OCI-LY3 (cell line): ENCODE results near the gene COLQ.
A peak's percentile ranks its signal among the peaks of the same experiment; 100 is the strongest.

ENCODE experiments used
- H2AFZ ChIP-seq: fragments of 200-600, 300-600 bp; shearing (Covaris generic); 2 replicates; pipeline ENCODE4 v1.6.0; 2014; ENCODE audit warnings: antibody characterized with exemption, low read depth, low read length
- H3K27ac ChIP-seq: fragments of 200-600, 300-600 bp; sonication (generic); 2 replicates; pipeline ENCODE4 v1.5.1; 2014; ENCODE audit warnings: mild to moderate bottlenecking, low read length, moderate library complexity, mixed read lengths
- H3K27me3 ChIP-seq: fragments of 200-600, 300-600 bp; sonication (generic); 2 replicates; pipeline ENCODE4 v1.6.1; 2014; ENCODE audit warnings: low read depth, low read length, mixed read lengths
- H3K36me3 ChIP-seq: fragments of 200-600, 300-600 bp; sonication (generic); replicated peaks from 2 replicates; pipeline ENCODE3; 2014; ENCODE audit warnings: low read depth, low read length, mixed read lengths
- H3K4me1 ChIP-seq: fragments of 300-600, 200-600 bp; sonication (generic); 2 replicates; pipeline ENCODE4 v1.6.1; 2014; ENCODE audit warnings: low read length, mixed read lengths
- H3K4me2 ChIP-seq: fragments of 200-600, 300-600 bp; sonication (generic); 2 replicates; pipeline ENCODE4 v1.6.1; 2014; ENCODE audit warnings: low read length, mixed read lengths
- H3K4me3 ChIP-seq: fragments of 300-600, 200-600 bp; sonication (generic); 2 replicates; pipeline ENCODE4 v1.5.1; 2014; ENCODE audit warnings: antibody characterized with exemption, mild to moderate bottlenecking, low read length, moderate library complexity
- H3K79me2 ChIP-seq: fragments of 300-600, 200-600 bp; shearing (Covaris generic); 2 replicates; pipeline ENCODE4 v1.6.1; 2014; ENCODE audit warnings: mild to moderate bottlenecking, low read length, mixed read lengths
- H3K9ac ChIP-seq: fragments of 300-600, 200-600 bp; shearing (Covaris generic); 2 replicates; pipeline ENCODE4 v1.6.0; 2014; ENCODE audit warnings: mild to moderate bottlenecking, low read length, moderate library complexity
- H3K9me3 ChIP-seq: fragments of 200-600, 300-600 bp; shearing (Covaris generic); 2 replicates; pipeline ENCODE4 v1.6.1; 2014; ENCODE audit warnings: low read length, mixed read lengths; ENCODE audit not compliant: insufficient read depth
- H4K20me1 ChIP-seq: fragments of 200-600, 300-600 bp; sonication (generic); 2 replicates; pipeline ENCODE4 v1.6.1; 2016; ENCODE audit warnings: low read length, mixed read lengths; ENCODE audit not compliant: insufficient read depth
- CTCF ChIP-seq: fragments of 200-600, 300-600 bp; sonication (generic); IDR thresholded peaks from 2 replicates; pipeline ENCODE4 v1.5.1; 2014; ENCODE audit warnings: antibody characterized with exemption, low read length, low read depth
- EZH2phosphoT487 ChIP-seq: fragments of 200-600 bp; shearing (Covaris generic); IDR thresholded peaks from 2 replicates; pipeline ENCODE4 v1.6.1; 2018; ENCODE audit warnings: antibody characterized with exemption, mixed run types, low read depth

The COLQ gene

DNA sequence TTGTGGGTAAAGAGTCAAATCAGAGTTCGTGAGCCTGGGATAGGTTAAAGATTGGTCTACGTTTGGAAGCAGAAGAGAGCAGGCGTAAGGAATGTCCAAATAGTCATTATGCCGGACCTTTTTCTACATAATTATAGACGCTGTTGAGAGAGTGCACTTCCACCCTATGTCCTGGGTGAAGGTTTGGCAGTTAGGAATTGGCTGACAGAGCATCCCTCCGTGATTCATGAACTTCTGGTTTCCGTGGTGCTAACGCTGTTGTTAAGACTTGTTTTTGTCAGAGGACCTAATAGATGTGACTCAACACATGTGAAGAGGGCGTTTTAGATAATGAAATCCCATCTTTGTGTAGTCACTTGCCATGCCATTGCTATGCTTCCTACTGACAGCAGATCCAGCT lies 93.0 kb downstream of the COLQ start:
- TF ChIP-seq CTCF (no peak), EZH2phosphoT487 (no peak)
- Histone ChIP-seq H3K9me3 (no peaks in the 10 kb centered on the region), H3K27ac (no peak overlapping the region), H3K4me3 (peak overlapping the region; percentile 81), H4K20me1 (peaks cover 10% of the 10 kb centered on the region; the same call in 1 of the 2 replicates), H3K27me3 (no peaks in the 10 kb centered on the region), H3K4me2 (peak overlapping the region; percentile 90), H3K36me3 (peaks cover 30% of the 10 kb centered on the region), H3K79me2 (peaks cover 48% of the 10 kb centered on the region), H2AFZ (no peak overlapping the region), H3K9ac (peak overlapping the region; percentile 73), H3K4me1 (peaks cover 20% of the 10 kb centered on the region)

DNA sequence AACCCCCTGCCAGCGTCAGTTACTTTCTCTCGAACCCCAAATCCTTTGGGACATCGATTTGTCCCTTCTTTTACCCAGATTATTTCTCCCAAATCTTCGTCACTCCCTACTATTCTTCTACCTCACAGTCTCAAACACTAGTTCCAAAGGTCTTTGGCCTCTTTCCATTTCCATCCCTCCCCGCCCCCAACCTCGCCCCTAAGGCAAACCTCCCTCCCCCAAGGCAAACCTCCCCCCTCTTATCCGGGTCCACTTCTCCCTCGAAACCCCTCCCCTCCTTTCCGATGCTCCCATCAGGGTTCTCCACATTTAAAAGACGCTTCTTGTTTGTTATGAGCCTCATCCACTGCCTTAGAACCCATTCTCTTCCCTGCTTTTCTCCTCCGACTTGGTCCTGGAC lies 93.5 kb downstream of the COLQ start:
- no peak overlapping the region; the same call in 1 of the 2 replicates for H2AFZ ChIP-seq
- peaks cover 10% of the 10 kb centered on the region; the same call in 1 of the 2 replicates for H4K20me1 ChIP-seq
- no peaks in the 10 kb centered on the region for H3K9me3 ChIP-seq
- peak overlapping the region; percentile 81 for H3K4me3 ChIP-seq
- H3K27ac ChIP-seq: peak overlapping the region; percentile 47; the same call in 1 of the 2 replicates
- H3K27me3 ChIP-seq: no peaks in the 10 kb centered on the region
- H3K36me3 ChIP-seq: peaks cover 27% of the 10 kb centered on the region
- H3K79me2 ChIP-seq: peaks cover 48% of the 10 kb centered on the region
- peak overlapping the region; percentile 90 for H3K4me2 ChIP-seq
- peaks cover 20% of the 10 kb centered on the region for H3K4me1 ChIP-seq
- peak overlapping the region; percentile 73 for H3K9ac ChIP-seq
- TF ChIP-seq CTCF: no peak
- no peak for TF ChIP-seq EZH2phosphoT487

GRCh38 chr3:15427182-15427880 lies 94.2 kb downstream of the COLQ start, which contains the start of the genes EAF1 and METTL6:
Gene EAF1 (plus strand): TSS chr3:15427598. CDS start chr3:15427780, 182 bp downstream.
Gene METTL6 (minus strand): TSS chr3:15427544. CDS start chr3:15426511, 1,033 bp downstream.
- Histone ChIP-seq H3K79me2 (peaks cover 48% of the 10 kb centered on the region), H3K27ac (peak within 1 kb of the TSS; percentile 47), H3K27me3 (no peaks in the 10 kb centered on the region), H3K9ac (peak within 1 kb of the TSS; percentile 73), H4K20me1 (peaks cover 10% of the 10 kb centered on the region; the same call in 1 of the 2 replicates), H3K36me3 (peaks cover 26% of the 10 kb centered on the region), H3K9me3 (no peaks in the 10 kb centered on the region), H2AFZ (peak within 1 kb of the TSS; percentile 92), H3K4me1 (peaks cover 20% of the 10 kb centered on the region), H3K4me3 (peak within 1 kb of the TSS; percentile 81), H3K4me2 (peak within 1 kb of the TSS; percentile 92)
- peak; percentile 13; the same call in 1 of the 2 replicates for TF ChIP-seq CTCF
- TF ChIP-seq EZH2phosphoT487: no peak

GRCh38 chr3:15426579-15427118 lies 94.9 kb downstream of the COLQ start:
- Histone ChIP-seq H3K4me1 (peaks cover 20% of the 10 kb centered on the region), H2AFZ (peak overlapping the region; percentile 92), H3K4me3 (peak overlapping the region; percentile 81), H3K4me2 (peak overlapping the region; percentile 92), H4K20me1 (peaks cover 10% of the 10 kb centered on the region; the same call in 1 of the 2 replicates), H3K9me3 (no peaks in the 10 kb centered on the region), H3K79me2 (peaks cover 48% of the 10 kb centered on the region), H3K27me3 (no peaks in the 10 kb centered on the region), H3K9ac (peak overlapping the region; percentile 73), H3K27ac (peak overlapping the region; percentile 47), H3K36me3 (peaks cover 20% of the 10 kb centered on the region)
- no peak for TF ChIP-seq CTCF
- no peak for TF ChIP-seq EZH2phosphoT487
